HEK293 (cell line): Measurements from ENCODE around the gene CDX4.

Experiments
- CTCF ChIA-PET: fragments of 350-600 bp; formaldehyde crosslinking; extraction: SDS; loops from one replicate; lab custom pipeline; 2021; ENCODE audit warnings: antibody characterized with exemption; lab: Yijun Ruan, JAX
- POLR2A ChIA-PET: fragments of 300-600 bp; formaldehyde crosslinking; extraction: SDS; loops from one replicate; lab custom pipeline; 2020; ENCODE audit warnings: antibody characterized with exemption, inconsistent platforms; lab: Yijun Ruan, JAX
- H3K27ac ChIP-seq: fragments of 200-500 bp; sonication (Bioruptor generic); 2 replicates; pipeline ENCODE4 v1.5.1; 2014; ENCODE audit warnings: low read depth, low read length, control low read depth, inconsistent platforms; ENCODE audit errors: extremely low read depth
- H3K36me3 ChIP-seq, 2 experiments: fragments of 200-500 bp in 1 of 2; sonication (Bioruptor generic) in 1 of 2; 1 replicate in 1 of 2; 2 replicates in 1 of 2; pipeline ENCODE4 v1.5.1; 2014 to 2017; ENCODE audit warnings: inconsistent platforms in 2 of 2, low read length in 2 of 2; ENCODE audit not compliant: control insufficient read depth in 2 of 2, insufficient read depth in 1 of 2
- H3K4me1 ChIP-seq: fragments of 200-500 bp; sonication (Bioruptor generic); 2 replicates; pipeline ENCODE4 v1.5.1; 2014; ENCODE audit warnings: mild to moderate bottlenecking, low read length, inconsistent platforms; ENCODE audit not compliant: control insufficient read depth, insufficient read depth
- H3K4me3 ChIP-seq: 2 replicates; pipeline ENCODE4 v1.5.1; 2011; ENCODE audit warnings: low read depth, mild to moderate bottlenecking, control low read depth, low read length, moderate library complexity
- H3K9me3 ChIP-seq: fragments of 200-500 bp; sonication (Bioruptor generic); 2 replicates; pipeline ENCODE4 v1.5.1; 2014; ENCODE audit warnings: low read depth, low read length, inconsistent platforms; ENCODE audit not compliant: control insufficient read depth, insufficient read depth
- BCL11A ChIP-seq: fragments of 450-650 bp; formaldehyde crosslinking; IDR thresholded peaks from 2 replicates; pipeline ENCODE4 v1.5.1; 2016; ENCODE audit warnings: low read depth, missing biosample characterization, missing genetic modification characterization
- CTCF ChIP-seq: fragments of 450-650 bp; formaldehyde crosslinking; IDR thresholded peaks from 2 replicates; pipeline ENCODE4 v1.5.1; 2016; ENCODE audit warnings: missing biosample characterization, missing genetic modification characterization
- GLI4 ChIP-seq: fragments of 450-650 bp; formaldehyde crosslinking; IDR thresholded peaks from 2 replicates; pipeline ENCODE4 v1.5.1; 2016; ENCODE audit warnings: missing biosample characterization, missing genetic modification characterization
- HOXA7 ChIP-seq: sonication (generic); formaldehyde crosslinking; IDR thresholded peaks from 2 replicates; pipeline ENCODE4 v1.8.1; 2022; ENCODE audit warnings: missing genetic modification reagents, borderline replicate concordance
- KLF9 ChIP-seq: fragments of 450-650 bp; formaldehyde crosslinking; IDR thresholded peaks from 2 replicates; pipeline ENCODE4 v1.5.1; 2016; ENCODE audit warnings: missing biosample characterization, missing genetic modification characterization, low read depth
- PRDM1 ChIP-seq: fragments of 450-650 bp; formaldehyde crosslinking; IDR thresholded peaks from 2 replicates; pipeline ENCODE4; 2016; ENCODE audit warnings: missing biosample characterization, missing genetic modification characterization
- REPIN1 ChIP-seq: fragments of 450-650 bp; formaldehyde crosslinking; IDR thresholded peaks from 2 replicates; pipeline ENCODE4 v1.5.1; 2017; ENCODE audit warnings: missing biosample characterization, missing genetic modification characterization, low read depth
- ZBTB21 ChIP-seq: fragments of 450-650 bp; formaldehyde crosslinking; IDR thresholded peaks from 2 replicates; pipeline ENCODE4 v1.5.1; 2017; ENCODE audit warnings: missing biosample characterization, missing genetic modification characterization
- ZFP37 ChIP-seq: fragments of 450-650 bp; formaldehyde crosslinking; IDR thresholded peaks from 2 replicates; pipeline ENCODE4 v1.5.1; 2016; ENCODE audit warnings: missing biosample characterization, missing genetic modification characterization
- ZNF132 ChIP-seq: fragments of 450-650 bp; formaldehyde crosslinking; IDR thresholded peaks from 2 replicates; pipeline ENCODE4 v1.5.1; 2017; ENCODE audit warnings: missing biosample characterization, missing genetic modification characterization, borderline replicate concordance
- ZNF133 ChIP-seq: fragments of 450-650 bp; formaldehyde crosslinking; IDR thresholded peaks from 2 replicates; pipeline ENCODE4 v1.5.1; 2016; ENCODE audit warnings: missing biosample characterization, missing genetic modification characterization
- ZNF155 ChIP-seq: fragments of 450-650 bp; formaldehyde crosslinking; IDR thresholded peaks from 2 replicates; pipeline ENCODE4 v1.5.1; 2016; ENCODE audit warnings: missing biosample characterization, missing genetic modification characterization
- ZNF19 ChIP-seq: fragments of 450-650 bp; formaldehyde crosslinking; IDR thresholded peaks from 2 replicates; pipeline ENCODE4; 2016; ENCODE audit warnings: missing biosample characterization, missing genetic modification characterization, low read depth
- ZNF311 ChIP-seq: fragments of 450-650 bp; formaldehyde crosslinking; IDR thresholded peaks from 2 replicates; pipeline ENCODE4 v1.5.1; 2017; ENCODE audit warnings: missing biosample characterization, missing genetic modification characterization, borderline replicate concordance
- ZNF350 ChIP-seq: fragments of 450-650 bp; formaldehyde crosslinking; IDR thresholded peaks from 2 replicates; pipeline ENCODE4 v1.5.0; 2017; ENCODE audit warnings: missing biosample characterization, mild to moderate bottlenecking, missing genetic modification characterization
- ZNF362 ChIP-seq: fragments of 450-650 bp; formaldehyde crosslinking; IDR thresholded peaks from 2 replicates; pipeline ENCODE4 v1.5.1; 2016; ENCODE audit warnings: missing biosample characterization, missing genetic modification characterization
- ZNF404 ChIP-seq: fragments of 450-650 bp; formaldehyde crosslinking; IDR thresholded peaks from 2 replicates; pipeline ENCODE4 v1.5.1; 2017; ENCODE audit warnings: missing biosample characterization, missing genetic modification characterization
- ZNF510 ChIP-seq: fragments of 450-650 bp; formaldehyde crosslinking; IDR thresholded peaks from 2 replicates; pipeline ENCODE4 v1.5.1; 2018; ENCODE audit warnings: mild to moderate bottlenecking, missing genetic modification characterization, missing biosample characterization; ENCODE audit not compliant: insufficient replicate concordance
- ZNF777 ChIP-seq: fragments of 450-650 bp; formaldehyde crosslinking; IDR thresholded peaks from 2 replicates; pipeline ENCODE4 v1.5.1; 2017; ENCODE audit warnings: missing biosample characterization, missing genetic modification characterization, borderline replicate concordance
- ZNF792 ChIP-seq: fragments of 450-650 bp; formaldehyde crosslinking; IDR thresholded peaks from 2 replicates; pipeline ENCODE4 v1.5.1; 2016; ENCODE audit warnings: missing biosample characterization, missing genetic modification characterization
- TF ChIP-seq, protein P1 (sequence below): fragments of 450-650 bp; formaldehyde crosslinking; IDR thresholded peaks from 2 replicates; pipeline ENCODE4 v1.5.1; 2016; ENCODE audit warnings: missing biosample characterization, missing genetic modification characterization
- TF ChIP-seq, protein P2 (sequence below): fragments of 450-650 bp; formaldehyde crosslinking; IDR thresholded peaks from 2 replicates; pipeline ENCODE4 v1.5.1; 2016; ENCODE audit warnings: missing biosample characterization, missing genetic modification characterization

Gene CDX4

DNA sequence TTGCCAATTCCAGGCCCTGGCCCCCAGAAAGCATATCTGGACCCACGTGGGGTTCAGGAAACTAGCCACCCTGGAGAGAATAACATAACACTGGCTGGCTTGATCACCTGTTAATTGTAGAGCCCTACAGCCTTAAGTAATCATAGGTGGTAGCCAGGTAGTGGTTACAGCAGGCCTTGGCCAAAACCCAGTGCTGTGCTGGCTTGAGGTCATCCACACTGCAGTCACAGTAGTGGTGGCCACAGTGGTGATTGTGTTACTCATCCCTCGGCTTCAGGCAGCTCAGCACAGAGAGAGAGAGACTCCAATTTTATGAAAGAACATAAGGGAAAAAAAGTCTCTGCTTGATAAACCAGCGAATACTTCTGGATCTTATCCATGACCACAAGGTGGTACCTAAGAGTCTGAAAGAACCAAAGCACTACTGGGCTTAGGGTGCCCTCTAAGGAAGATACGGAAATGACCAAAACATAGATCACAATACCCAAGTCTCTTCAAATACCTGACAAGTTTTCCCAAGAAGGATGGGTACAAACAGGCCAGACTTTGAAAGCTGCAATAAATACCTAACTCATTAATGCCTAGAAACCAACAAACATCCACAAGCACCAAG, 46.6 kb upstream of the CDX4 start:
- Histone ChIP-seq H3K27ac (no peak overlapping the region), H3K4me3 (no peak overlapping the region), H3K36me3 (no peaks in the 10 kb centered on the region), H3K9me3 (no peaks in the 10 kb centered on the region), H3K4me1 (no peaks in the 10 kb centered on the region; the same call in 1 of the 2 replicates)
- ChIA-PET POLR2A (no interaction called here), CTCF (no interaction called here)
- no peak for TF ChIP-seq ZNF777 (tag by site-specific recombination)
- peak; percentile 61 for TF ChIP-seq CTCF (tag by site-specific recombination)
- TF ChIP-seq ZNF362 = no peak

- Histone ChIP-seq H3K27ac (no peak overlapping the region), H3K9me3 (no peaks in the 10 kb centered on the region), H3K36me3 (no peaks in the 10 kb centered on the region), H3K4me1 (no peaks in the 10 kb centered on the region; the same call in 1 of the 2 replicates), H3K4me3 (no peak overlapping the region)
- no peak for TF ChIP-seq ZNF311 (tag by site-specific recombination)
- TF ChIP-seq ZBTB21 (tag by site-specific recombination) = no peak
- no peak for TF ChIP-seq ZNF404 (tag by site-specific recombination)
- TF ChIP-seq ZNF19 (tag by site-specific recombination) = no peak
- TF ChIP-seq ZNF155 (tag by site-specific recombination) = no peak
- TF ChIP-seq, protein P1, sequence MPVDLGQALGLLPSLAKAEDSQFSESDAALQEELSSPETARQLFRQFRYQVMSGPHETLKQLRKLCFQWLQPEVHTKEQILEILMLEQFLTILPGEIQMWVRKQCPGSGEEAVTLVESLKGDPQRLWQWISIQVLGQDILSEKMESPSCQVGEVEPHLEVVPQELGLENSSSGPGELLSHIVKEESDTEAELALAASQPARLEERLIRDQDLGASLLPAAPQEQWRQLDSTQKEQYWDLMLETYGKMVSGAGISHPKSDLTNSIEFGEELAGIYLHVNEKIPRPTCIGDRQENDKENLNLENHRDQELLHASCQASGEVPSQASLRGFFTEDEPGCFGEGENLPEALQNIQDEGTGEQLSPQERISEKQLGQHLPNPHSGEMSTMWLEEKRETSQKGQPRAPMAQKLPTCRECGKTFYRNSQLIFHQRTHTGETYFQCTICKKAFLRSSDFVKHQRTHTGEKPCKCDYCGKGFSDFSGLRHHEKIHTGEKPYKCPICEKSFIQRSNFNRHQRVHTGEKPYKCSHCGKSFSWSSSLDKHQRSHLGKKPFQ (tag by site-specific recombination) = no peak
- TF ChIP-seq ZFP37 (tag by site-specific recombination) = no peak
- no peak for TF ChIP-seq ZNF792 (tag by site-specific recombination)
- TF ChIP-seq REPIN1 = no peak
- TF ChIP-seq, protein P2, sequence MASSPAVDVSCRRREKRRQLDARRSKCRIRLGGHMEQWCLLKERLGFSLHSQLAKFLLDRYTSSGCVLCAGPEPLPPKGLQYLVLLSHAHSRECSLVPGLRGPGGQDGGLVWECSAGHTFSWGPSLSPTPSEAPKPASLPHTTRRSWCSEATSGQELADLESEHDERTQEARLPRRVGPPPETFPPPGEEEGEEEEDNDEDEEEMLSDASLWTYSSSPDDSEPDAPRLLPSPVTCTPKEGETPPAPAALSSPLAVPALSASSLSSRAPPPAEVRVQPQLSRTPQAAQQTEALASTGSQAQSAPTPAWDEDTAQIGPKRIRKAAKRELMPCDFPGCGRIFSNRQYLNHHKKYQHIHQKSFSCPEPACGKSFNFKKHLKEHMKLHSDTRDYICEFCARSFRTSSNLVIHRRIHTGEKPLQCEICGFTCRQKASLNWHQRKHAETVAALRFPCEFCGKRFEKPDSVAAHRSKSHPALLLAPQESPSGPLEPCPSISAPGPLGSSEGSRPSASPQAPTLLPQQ = no peak
- no peak for TF ChIP-seq KLF9 (tag by site-specific recombination)
- TF ChIP-seq ZNF510 (tag by site-specific recombination) = no peak
- no peak for TF ChIP-seq HOXA7 (CRISPR knock-in tag)
- no peak for TF ChIP-seq PRDM1
- no peak for TF ChIP-seq ZNF132 (tag by site-specific recombination)
- no peak for TF ChIP-seq BCL11A (tag by site-specific recombination)
- no peak for TF ChIP-seq GLI4 (tag by site-specific recombination)
- no peak for TF ChIP-seq ZNF133
- TF ChIP-seq ZNF350 (tag by site-specific recombination) = no peak
- CTCF ChIA-PET = interaction anchor here (0.6 kb wide), 1 partner anchor 38 kb away, joined by 3 read pairs; no protein-coding TSS in a partner anchor
- POLR2A ChIA-PET = no interaction called here
These were observed 45.1 kb upstream of the CDX4 start for GRCh38 chrX:73401591-73402266.
